GM23338 (cell line): ENCODE results near the gene CCDC183. TPM values are rescaled to one million over a fixed set of nuclear protein-coding genes. Genes with fewer than 3 reads are reported as not detected.

Source experiments
- CREB1 ChIP-seq: fragments of 250-450 bp; sonication (Bioruptor Pico); IDR thresholded peaks from 2 replicates; pipeline ENCODE4 v1.5.0; 2020; ENCODE audit warnings: low read depth, mild to moderate bottlenecking, moderate library complexity
- ETS1 ChIP-seq: IDR thresholded peaks from 2 replicates; pipeline ENCODE4 v1.6.1; 2016; ENCODE audit warnings: antibody characterized with exemption
- EZH2 ChIP-seq: fragments of 200-600 bp; sonication (generic); IDR thresholded peaks from one replicate; pipeline ENCODE4 v1.8.0; 2017; ENCODE audit warnings: antibody characterized with exemption, mild to moderate bottlenecking, low read depth; ENCODE audit not compliant: unreplicated experiment
- EZH2phosphoT487 ChIP-seq: fragments of 200-600 bp; sonication (generic); IDR thresholded peaks from one replicate; pipeline ENCODE4 v1.8.1; 2018; ENCODE audit warnings: antibody characterized with exemption; ENCODE audit not compliant: unreplicated experiment
- JUNB ChIP-seq: IDR thresholded peaks from one replicate; pipeline ENCODE4 v1.6.1; 2016; ENCODE audit warnings: antibody characterized with exemption; ENCODE audit not compliant: unreplicated experiment
- NANOG ChIP-seq: IDR thresholded peaks from 2 replicates; pipeline ENCODE4 v1.6.1; 2016; ENCODE audit warnings: antibody characterized with exemption, borderline replicate concordance
- POLR2AphosphoS5 ChIP-seq: IDR thresholded peaks from 2 replicates; pipeline ENCODE4 v1.6.1; 2016; ENCODE audit warnings: antibody characterized with exemption, low read depth
- REST ChIP-seq: IDR thresholded peaks from one replicate; pipeline ENCODE4 v1.6.1; 2018; ENCODE audit warnings: antibody characterized with exemption; ENCODE audit not compliant: unreplicated experiment
- STAT1 ChIP-seq: IDR thresholded peaks from one replicate; pipeline ENCODE4 v1.6.1; 2016; ENCODE audit warnings: antibody characterized with exemption; ENCODE audit not compliant: unreplicated experiment
- ZNF114 ChIP-seq: fragments of 250-450 bp; sonication (Bioruptor Pico); IDR thresholded peaks from 2 replicates; pipeline ENCODE4 v1.5.0; 2020; ENCODE audit warnings: mild to moderate bottlenecking, moderate library complexity
- ZNF462 ChIP-seq: fragments of 250-450 bp; sonication (Bioruptor Pico); IDR thresholded peaks from 2 replicates; pipeline ENCODE4 v1.5.0; 2020; ENCODE audit warnings: mild to moderate bottlenecking, moderate library complexity
- polyA plus RNA-seq: library from polyadenylated mRNA; unstranded; fragments of >200 nt; fragmentation: Nextera tagmentation; extraction: Ambion mirVana; gene quantifications from 2 replicates; pipeline ENCODE4 v1.2.1, GENCODE V29; 2016
- total RNA-seq: library from RNA; depleted of rRNA; stranded (reverse); fragments of >200 nt; shearing (Covaris generic); gene quantifications from 2 replicates; pipeline ENCODE4 v1.2.3, GENCODE V29; 2014

The CCDC183 gene
- total and polyA plus RNA-seq, 2 experiments from 2014 or later, result 1.1 to 1.2 TPM

GRCh38 chr9:136855461-136856078, 59.4 kb downstream of the CCDC183 start (continued):
- no peak for TF ChIP-seq ZNF462 (CRISPR knock-in tag)
- no peak for TF ChIP-seq POLR2AphosphoS5
- no peak for TF ChIP-seq CREB1 (CRISPR knock-in tag)
- TF ChIP-seq NANOG, result no peak
- TF ChIP-seq EZH2, result no peak
- no peak for TF ChIP-seq ZNF114 (CRISPR knock-in tag)
- no peak for TF ChIP-seq EZH2phosphoT487
- TF ChIP-seq JUNB, result no peak
- no peak for TF ChIP-seq REST
- no peak for TF ChIP-seq ETS1
- no peak for TF ChIP-seq STAT1
